GM12891 (cell line): ENCODE data around the gene BICDL1.
"Not testable (repeated sequence)": the region's sequence is repeated elsewhere in the genome, so short reads cannot be mapped to it uniquely, and the experiment has no call there.

Source experiments
- DNase-seq: peaks from one replicate; pipeline ENCODE4 v3.0.0; 2011; ENCODE audit warnings: low spot score; ENCODE audit not compliant: insufficient read length
- FAIRE-seq: peaks from 2 replicates; lab custom pipeline; 2011; peaks lifted over from hg19 to GRCh38; lab: Jason Lieb, UNC
- PAX5 ChIP-seq: IDR thresholded peaks from 2 replicates; pipeline ENCODE4 v1.6.1; 2011; ENCODE audit warnings: low read length, moderate library complexity, mild to moderate bottlenecking; ENCODE audit not compliant: insufficient read depth, severe bottlenecking
- POLR2A ChIP-seq: IDR thresholded peaks from 2 replicates; pipeline ENCODE4 v1.6.1; 2011; ENCODE audit warnings: low read depth, low read length, control low read depth
- POLR2AphosphoS5 ChIP-seq: IDR thresholded peaks from 2 replicates; pipeline ENCODE4 v1.6.1; 2011; ENCODE audit warnings: low read depth, low read length, control low read depth
- POU2F2 ChIP-seq: IDR thresholded peaks from 2 replicates; pipeline ENCODE4 v1.6.1; 2011; ENCODE audit warnings: low read depth, mild to moderate bottlenecking, control low read depth, low read length, moderate library complexity
- SPI1 ChIP-seq: IDR thresholded peaks from 2 replicates; pipeline ENCODE4 v1.6.1; 2011; ENCODE audit warnings: low read depth, low read length, control low read depth
- TAF1 ChIP-seq: IDR thresholded peaks from 2 replicates; pipeline ENCODE4 v1.6.1; 2011; ENCODE audit warnings: low read depth, low read length, control low read depth

Gene BICDL1

GRCh38 chr12:120024193-120024592 is 35.2 kb downstream of the BICDL1 start:
- no peak for FAIRE-seq
- TF ChIP-seq POU2F2 (no peak), POLR2AphosphoS5 (no peak), TAF1 (no peak), SPI1 (no peak), POLR2A (no peak), PAX5 (no peak)

DNA sequence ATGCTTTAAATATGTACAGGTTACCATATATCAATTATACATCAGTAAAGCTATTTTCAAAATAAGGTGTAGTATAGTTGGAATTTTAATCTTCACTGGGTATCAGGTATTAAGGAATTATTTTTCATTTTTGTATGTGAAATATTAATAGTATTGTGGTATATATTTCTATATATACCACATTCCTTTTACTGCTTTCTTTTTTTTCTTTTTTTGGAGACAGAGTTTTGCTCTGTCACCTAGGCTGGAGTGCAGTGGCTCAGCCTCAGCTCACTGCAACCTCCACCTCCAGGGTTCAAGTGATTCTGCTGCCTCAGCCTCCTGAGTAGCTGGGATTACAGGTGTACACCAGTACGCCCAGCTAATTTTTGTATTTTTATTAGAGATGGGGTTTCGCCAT is 36.6 kb downstream of the BICDL1 start:
- FAIRE-seq (no peak), DNase-seq (no peak)
- TF ChIP-seq POLR2A (no peak), SPI1 (no peak), TAF1 (no peak), POLR2AphosphoS5 (no peak), PAX5 (no peak), POU2F2 (no peak)

More at GRCh38 chr12:120024193-120024592, 35.2 kb downstream of the BICDL1 start:
- DNase-seq, result no peak

DNA sequence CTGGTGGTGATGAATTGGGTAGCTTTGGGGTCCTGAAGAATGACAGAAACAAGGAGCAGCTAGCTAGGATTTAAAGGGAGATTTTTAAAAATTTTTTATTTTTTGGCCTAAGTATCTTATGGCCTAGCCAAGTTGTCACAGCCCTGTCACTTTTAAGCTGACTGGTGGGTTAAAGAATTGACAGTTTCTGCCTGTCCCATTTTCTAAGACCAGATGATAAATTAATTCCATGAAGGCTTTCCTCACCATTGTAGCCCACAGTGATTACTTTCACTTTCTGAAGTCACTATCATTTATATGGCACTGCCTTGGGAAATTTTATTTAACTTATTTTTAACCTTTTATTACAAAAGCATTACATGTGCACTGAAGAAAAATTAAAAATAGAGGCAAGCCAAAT is 43.2 kb downstream of the BICDL1 start:
- DNase-seq (no peak), FAIRE-seq (no peak)
- TF ChIP-seq PAX5 (no peak), POLR2A (no peak), POU2F2 (no peak)

GRCh38 chr12:120037851-120038250 is 48.8 kb downstream of the BICDL1 start:
- DNase-seq, result no peak
- FAIRE-seq, result no peak
- TF ChIP-seq TAF1 (no peak), POLR2AphosphoS5 (no peak), POLR2A (no peak)

DNA sequence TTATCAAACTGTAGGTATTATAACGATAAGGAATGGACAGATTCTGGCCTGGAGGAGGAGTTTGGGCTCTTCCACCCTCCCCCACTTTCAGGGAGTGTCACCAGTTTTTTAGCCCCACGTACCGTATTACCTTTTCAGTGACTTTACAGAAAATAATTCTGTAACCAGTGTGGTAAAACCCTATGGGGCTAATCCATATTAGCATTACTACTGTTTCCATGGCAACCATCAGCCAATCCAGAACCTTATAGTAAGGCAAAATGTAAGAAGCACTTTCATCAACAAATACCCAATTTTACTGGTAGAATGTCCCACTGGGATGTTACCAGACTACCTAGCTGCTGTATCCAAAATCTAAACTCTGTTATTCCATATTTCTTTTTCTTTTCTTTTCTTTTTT is 50.7 kb downstream of the BICDL1 start:
- no peak for DNase-seq
- no peak for TF ChIP-seq POLR2AphosphoS5
- FAIRE-seq, result no peak

- no peak for DNase-seq
- FAIRE-seq, result no peak
- TF ChIP-seq TAF1 (no peak), SPI1 (no peak), PAX5 (no peak), POU2F2 (no peak), POLR2AphosphoS5 (no peak), POLR2A (no peak)
These were observed 52.6 kb downstream of the BICDL1 start for GRCh38 chr12:120041386-120042231.

DNA sequence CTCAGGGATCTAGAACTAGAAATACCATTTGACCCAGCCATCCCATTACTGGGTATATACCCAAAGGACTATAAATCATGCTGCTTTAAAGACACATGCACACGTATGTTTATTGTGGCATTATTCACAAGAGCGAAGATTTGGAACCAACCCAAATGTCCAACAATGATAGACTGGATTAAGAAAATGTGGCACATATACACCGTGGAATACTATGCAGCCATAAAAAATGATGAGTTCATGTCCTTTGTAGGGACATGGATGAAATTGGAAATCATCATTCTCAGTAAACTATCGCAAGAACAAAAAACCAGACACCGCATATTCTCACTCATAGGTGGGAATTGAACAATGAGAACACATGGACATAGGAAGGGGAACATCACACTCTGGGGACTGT is 56.3 kb downstream of the BICDL1 start:
- not testable (repeated sequence) for FAIRE-seq, DNase-seq

- DNase-seq (no peak), FAIRE-seq (no peak)
- no peak for TF ChIP-seq POLR2A
- no peak for TF ChIP-seq POU2F2
- TF ChIP-seq POLR2AphosphoS5, result no peak
- no peak for TF ChIP-seq TAF1
- TF ChIP-seq SPI1, result no peak
- TF ChIP-seq PAX5, result no peak
These were observed 58.0 kb downstream of the BICDL1 start for GRCh38 chr12:120047072-120047471.

DNA sequence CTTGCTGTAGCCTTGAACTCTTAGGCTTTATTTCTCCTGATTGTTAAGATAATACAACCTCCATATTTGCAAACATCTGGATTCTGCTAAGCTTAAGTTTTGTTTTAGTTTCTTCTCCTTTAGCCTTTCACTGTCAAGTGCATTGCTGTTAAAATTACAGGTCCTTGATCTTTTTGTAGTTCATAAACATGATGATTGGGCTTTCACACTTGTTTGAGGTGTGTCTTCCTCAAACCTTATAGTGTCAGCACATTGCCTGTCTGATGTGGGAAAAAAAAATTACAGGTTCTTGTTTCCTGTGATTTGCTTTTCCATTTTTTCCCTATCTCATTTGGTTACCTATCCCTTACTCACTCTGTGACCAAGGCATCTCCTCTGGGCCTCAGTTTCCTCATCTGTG is 59.2 kb downstream of the BICDL1 start:
- FAIRE-seq (no peak), DNase-seq (no peak)
- no peak for TF ChIP-seq POLR2AphosphoS5
- no peak for TF ChIP-seq POLR2A
- no peak for TF ChIP-seq SPI1
- no peak for TF ChIP-seq POU2F2
- TF ChIP-seq TAF1, result no peak
- TF ChIP-seq PAX5, result no peak

DNA sequence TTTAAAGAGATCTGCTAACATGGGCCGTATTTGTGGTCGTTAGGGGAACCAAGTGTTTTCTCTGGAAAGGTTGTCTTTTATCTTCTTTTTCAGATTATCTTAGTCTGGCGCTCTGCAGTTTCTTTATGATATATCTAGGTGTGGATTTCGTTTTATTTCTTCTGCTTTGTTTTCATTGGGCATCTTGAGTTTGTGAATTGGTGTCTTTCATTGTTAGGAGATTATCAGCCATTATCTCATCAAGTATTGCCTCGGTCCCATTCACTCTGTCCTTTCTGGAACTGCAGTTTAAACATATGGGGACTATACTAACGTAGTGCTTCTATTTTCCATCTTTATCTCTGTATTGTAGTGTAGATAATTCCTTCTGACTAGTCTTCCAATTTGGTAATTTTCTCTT is 60.4 kb downstream of the BICDL1 start:
- FAIRE-seq, result no peak
- TF ChIP-seq POU2F2, result no peak
- TF ChIP-seq TAF1, result no peak
- no peak for TF ChIP-seq POLR2A
- no peak for TF ChIP-seq SPI1
- TF ChIP-seq POLR2AphosphoS5, result no peak
- no peak for TF ChIP-seq PAX5
- no peak for DNase-seq

DNA sequence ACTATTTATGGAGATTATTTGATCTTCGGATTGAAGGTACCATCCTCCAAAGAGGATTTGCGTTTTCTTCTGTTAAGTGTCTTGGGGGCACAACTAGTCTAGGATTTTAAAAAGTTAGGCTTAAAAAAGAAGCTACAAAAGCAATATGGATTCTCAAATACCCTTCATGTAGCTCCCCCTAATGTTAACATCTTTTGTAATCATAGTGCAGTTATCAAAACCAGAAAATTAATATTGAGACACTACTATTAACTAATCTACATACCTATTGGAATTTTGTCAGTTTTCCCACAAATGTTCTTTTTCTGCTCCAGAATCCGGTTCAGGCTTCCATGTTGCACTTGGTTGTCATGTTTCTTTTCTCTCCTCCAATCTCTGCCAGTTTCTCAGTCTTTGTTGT is 62.5 kb downstream of the BICDL1 start:
- DNase-seq (no peak), FAIRE-seq (no peak)
- TF ChIP-seq POU2F2 (no peak), SPI1 (no peak), TAF1 (no peak)
